Ascending aorta (tissue), 2 donors: ENCODE measurements around the gene SMARCA4. TPM values are rescaled to one million over a fixed set of nuclear protein-coding genes. Genes with fewer than 3 reads are reported as not detected.
"Not testable (repeated sequence)": the region's sequence is repeated elsewhere in the genome, so short reads cannot be mapped to it uniquely, and the experiment has no call there.

Experiments
- DNase-seq, 2 donors: peaks; one replicate each; pipeline ENCODE4 v3.0.0-alpha.2; 2019; ENCODE audit warnings: low spot score in 2 of 2
- H3K27ac ChIP-seq, 2 donors: fragments of 200-600 bp; sonication (generic); one replicate each; pipeline ENCODE4 v1.5.1; 2016 to 2017; ENCODE audit warnings: mild to moderate bottlenecking in 1 of 2
- H3K27me3 ChIP-seq: fragments of 200-600 bp; sonication (generic); one replicate; pipeline ENCODE4 v1.5.1; 2017
- H3K36me3 ChIP-seq, 2 donors: fragments of 200-600 bp; sonication (generic); one replicate each; pipeline ENCODE4 v1.5.1; 2016
- H3K4me1 ChIP-seq, 2 donors: fragments of 200-600 bp; sonication (generic); one replicate each; pipeline ENCODE4 v1.5.1; 2016 to 2017; ENCODE audit warnings: mild to moderate bottlenecking in 1 of 2
- H3K4me3 ChIP-seq, 2 donors: fragments of 200-600 bp; sonication (generic); one replicate each; pipeline ENCODE4 v1.5.1; 2016 to 2017; ENCODE audit warnings: mild to moderate bottlenecking in 1 of 2
- H3K9me3 ChIP-seq, 2 donors: fragments of 200-600 bp; sonication (generic); one replicate each; pipeline ENCODE4 v1.5.1; 2016
- intact Hi-C: fragments of 100-400 bp; cut with DNase I; formaldehyde crosslinking; loops from one replicate; pipeline ENCODE4 v1.15.1; 2023
- total RNA-seq: library from RNA; depleted of rRNA; stranded (reverse); fragments of >200 nt; gene quantifications from one replicate; pipeline ENCODE4 v1.1.0, GENCODE V29; 2016
- TF ChIP-seq, protein P1 (sequence below), 3 experiments: fragments of 200-600 bp in 2 of 3; fragments of 450-650 bp in 1 of 3; sonication (generic) in 2 of 3; IDR thresholded peaks; one replicate each; pipeline ENCODE4 v1.5.1; 2016 to 2019; ENCODE audit warnings: antibody characterized with exemption in 3 of 3, mild to moderate bottlenecking in 1 of 3, moderate library complexity in 1 of 3

SMARCA4 gene
- total RNA-seq, 1 donor from 2014 or later: 89.5 TPM

- no peaks in the 10 kb centered on the region for H3K9me3 ChIP-seq
- peaks cover 10 to 38% of the 10 kb centered on the region in 2 donors for H3K4me1 ChIP-seq
- H3K4me3 ChIP-seq: no peak overlapping the region
- intact Hi-C loops: loop anchor here (1.0 kb wide), 1 partner anchor 11 kb away; no protein-coding TSS in a partner anchor
- TF ChIP-seq, protein P1, sequence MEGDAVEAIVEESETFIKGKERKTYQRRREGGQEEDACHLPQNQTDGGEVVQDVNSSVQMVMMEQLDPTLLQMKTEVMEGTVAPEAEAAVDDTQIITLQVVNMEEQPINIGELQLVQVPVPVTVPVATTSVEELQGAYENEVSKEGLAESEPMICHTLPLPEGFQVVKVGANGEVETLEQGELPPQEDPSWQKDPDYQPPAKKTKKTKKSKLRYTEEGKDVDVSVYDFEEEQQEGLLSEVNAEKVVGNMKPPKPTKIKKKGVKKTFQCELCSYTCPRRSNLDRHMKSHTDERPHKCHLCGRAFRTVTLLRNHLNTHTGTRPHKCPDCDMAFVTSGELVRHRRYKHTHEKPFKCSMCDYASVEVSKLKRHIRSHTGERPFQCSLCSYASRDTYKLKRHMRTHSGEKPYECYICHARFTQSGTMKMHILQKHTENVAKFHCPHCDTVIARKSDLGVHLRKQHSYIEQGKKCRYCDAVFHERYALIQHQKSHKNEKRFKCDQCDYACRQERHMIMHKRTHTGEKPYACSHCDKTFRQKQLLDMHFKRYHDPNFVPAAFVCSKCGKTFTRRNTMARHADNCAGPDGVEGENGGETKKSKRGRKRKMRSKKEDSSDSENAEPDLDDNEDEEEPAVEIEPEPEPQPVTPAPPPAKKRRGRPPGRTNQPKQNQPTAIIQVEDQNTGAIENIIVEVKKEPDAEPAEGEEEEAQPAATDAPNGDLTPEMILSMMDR (IDR thresholded peaks at IDR 0.05): no peak
- H3K36me3 ChIP-seq: peaks cover 0 to 9% of the 10 kb centered on the region in 2 donors
- H3K27ac ChIP-seq: peak overlapping the region; percentile 80 to 99
- peak in 1 of 2 donors; percentile 75 for DNase-seq
- no peaks in the 10 kb centered on the region for H3K27me3 ChIP-seq
Measured at GRCh38 chr19:11096210-11096841, 135.5 kb downstream of the SMARCA4 start.

- Histone ChIP-seq H3K4me1 (peaks cover 4 to 28% of the 10 kb centered on the region in 2 donors), H3K36me3 (peaks cover under 1 to 13% of the 10 kb centered on the region in 2 donors), H3K27ac (peak overlapping the region in 1 of 2 donors; percentile 80)
- H3K27me3 ChIP-seq, H3K4me3 ChIP-seq, H3K9me3 ChIP-seq, DNase-seq, intact Hi-C loops: not testable (repeated sequence)
Measured at GRCh38 chr19:11097367-11097766, 136.5 kb downstream of the SMARCA4 start.

GRCh38 chr19:11098327-11098726 is 137.5 kb downstream of the SMARCA4 start:
- Histone ChIP-seq H3K9me3 (no peaks in the 10 kb centered on the region), H3K36me3 (peaks cover 8 to 22% of the 10 kb centered on the region in 2 donors), H3K27ac (no peak overlapping the region), H3K27me3 (no peaks in the 10 kb centered on the region), H3K4me3 (no peak overlapping the region), H3K4me1 (peaks cover 4 to 26% of the 10 kb centered on the region in 2 donors)
- DNase-seq: no peak
- intact Hi-C loops: no loop called here
- TF ChIP-seq, protein P1 (IDR thresholded peaks at IDR 0.05): no peak

GRCh38 chr19:11098861-11099260 is 138.0 kb downstream of the SMARCA4 start:
- H3K36me3 ChIP-seq: peaks cover 8 to 27% of the 10 kb centered on the region in 2 donors
- intact Hi-C loops: no loop called here
- no peaks in the 10 kb centered on the region for H3K9me3 ChIP-seq
- peaks cover 4 to 26% of the 10 kb centered on the region in 2 donors for H3K4me1 ChIP-seq
- TF ChIP-seq, protein P1 (IDR thresholded peaks at IDR 0.05): no peak
- no peak overlapping the region for H3K27ac ChIP-seq
- no peak for DNase-seq
- H3K4me3 ChIP-seq: no peak overlapping the region
- H3K27me3 ChIP-seq: no peaks in the 10 kb centered on the region

DNA sequence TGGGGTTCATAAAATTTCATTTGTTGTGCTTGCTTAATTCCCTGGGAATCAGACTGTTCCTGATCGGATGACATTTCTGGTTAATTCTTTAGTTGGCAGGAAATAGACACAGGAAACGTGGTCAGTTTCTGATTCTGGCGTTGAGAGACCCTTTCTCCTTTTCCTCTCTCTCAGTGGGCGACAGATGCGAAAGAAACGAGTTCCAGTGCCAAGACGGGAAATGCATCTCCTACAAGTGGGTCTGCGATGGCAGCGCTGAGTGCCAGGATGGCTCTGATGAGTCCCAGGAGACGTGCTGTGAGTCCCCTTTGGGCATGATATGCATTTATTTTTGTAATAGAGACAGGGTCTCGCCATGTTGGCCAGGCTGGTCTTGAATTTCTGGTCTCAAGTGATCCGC is 139.2 kb downstream of the SMARCA4 start:
- H3K36me3 ChIP-seq: peaks cover 9 to 39% of the 10 kb centered on the region in 2 donors
- intact Hi-C loops: no loop called here

DNA sequence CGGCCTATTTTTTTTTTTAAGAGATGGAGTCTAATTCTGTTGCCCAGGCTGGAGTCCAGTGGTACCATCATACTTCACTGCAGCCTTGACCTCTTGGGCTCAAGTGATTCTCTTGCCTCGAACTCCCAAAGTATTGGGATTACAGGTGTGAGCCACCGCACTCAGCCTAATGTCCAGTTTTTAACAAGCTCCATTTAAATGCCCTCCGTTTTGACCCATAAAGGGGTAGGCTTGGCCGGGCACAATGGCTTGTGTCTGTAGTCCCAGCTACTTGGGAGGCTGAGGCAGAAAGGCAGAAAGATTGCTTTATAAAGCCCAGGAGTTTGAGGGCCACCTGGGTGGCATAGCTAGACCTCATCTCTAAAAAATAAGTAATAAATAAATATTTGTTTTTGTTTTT is 140.2 kb downstream of the SMARCA4 start:
- TF ChIP-seq, protein P1 (IDR thresholded peaks at IDR 0.05): no peak
- Histone ChIP-seq H3K27me3 (no peaks in the 10 kb centered on the region), H3K27ac (no peak overlapping the region), H3K4me1 (peaks cover 0 to 11% of the 10 kb centered on the region in 2 donors), H3K36me3 (peaks cover 19 to 49% of the 10 kb centered on the region in 2 donors), H3K4me3 (no peak overlapping the region), H3K9me3 (no peaks in the 10 kb centered on the region)
- DNase-seq: no peak
- intact Hi-C loops: no loop called here

More for the DNA sequence above, 139.2 kb downstream of the SMARCA4 start:
- Histone ChIP-seq H3K4me1 (peaks cover 4 to 21% of the 10 kb centered on the region in 2 donors), H3K27me3 (no peaks in the 10 kb centered on the region), H3K27ac (no peak overlapping the region), H3K4me3 (no peak overlapping the region), H3K9me3 (no peaks in the 10 kb centered on the region)
- TF ChIP-seq, protein P1 (IDR thresholded peaks at IDR 0.05): no peak
- no peak for DNase-seq
